Central memory CD8-positive, alpha-beta T cell (primary cell): ENCODE measurements around the gene GNAT1.

Experiments
- ATAC-seq: fragments of 150-1000 bp; cut with Tn5 transposase; replicated peaks from 2 replicates; pipeline ENCODE4 v1.10.0; 2022; ENCODE audit warnings: mild to moderate bottlenecking, moderate FRiP score, moderate number of reproducible peaks; ENCODE audit not compliant: poor library complexity, severe bottlenecking; ENCODE audit errors: extremely low read depth
- DNase-seq, 2 donors: peaks; one replicate each; pipeline ENCODE4 v3.0.0; 2021; ENCODE audit warnings: low spot score in 2 of 2
- H3K27ac Mint-ChIP-seq: one replicate; pipeline ENCODE4 v1.8.0; 2022; ENCODE audit warnings: low read depth, mild to moderate bottlenecking, moderate library complexity, mixed read lengths
- H3K27me3 Mint-ChIP-seq: one replicate; pipeline ENCODE4 v1.8.0; 2022; ENCODE audit warnings: mixed read lengths
- H3K36me3 Mint-ChIP-seq: one replicate; pipeline ENCODE4 v1.8.0; 2022; ENCODE audit warnings: mild to moderate bottlenecking, moderate library complexity, mixed read lengths; ENCODE audit not compliant: insufficient read depth
- H3K4me1 Mint-ChIP-seq: one replicate; pipeline ENCODE4 v1.8.0; 2022; ENCODE audit warnings: mixed read lengths
- H3K4me3 Mint-ChIP-seq: one replicate; pipeline ENCODE4 v1.8.0; 2022; ENCODE audit warnings: mild to moderate bottlenecking, moderate library complexity, mixed read lengths
- H3K9me3 Mint-ChIP-seq: one replicate; pipeline ENCODE4 v1.8.0; 2022; ENCODE audit warnings: mixed read lengths

GNAT1 gene

GRCh38 chr3:50174517-50174895 lies 16.9 kb upstream of the GNAT1 start:
- ATAC-seq (no peak), DNase-seq (no peak)
- no peak overlapping the region for H3K27ac Mint-ChIP-seq
- H3K4me1 Mint-ChIP-seq = peaks cover 5% of the 10 kb centered on the region
- H3K4me3 Mint-ChIP-seq = no peak overlapping the region
- H3K9me3 Mint-ChIP-seq = no peaks in the 10 kb centered on the region
- H3K36me3 Mint-ChIP-seq = no peaks in the 10 kb centered on the region
- H3K27me3 Mint-ChIP-seq = peaks cover 11% of the 10 kb centered on the region

GRCh38 chr3:50174947-50175524 lies 16.4 kb upstream of the GNAT1 start:
- no peak overlapping the region for H3K4me3 Mint-ChIP-seq
- no peak for DNase-seq
- peaks cover 6% of the 10 kb centered on the region for H3K27me3 Mint-ChIP-seq
- ATAC-seq = no peak
- peaks cover 1% of the 10 kb centered on the region for H3K36me3 Mint-ChIP-seq
- peaks cover 5% of the 10 kb centered on the region for H3K4me1 Mint-ChIP-seq
- no peaks in the 10 kb centered on the region for H3K9me3 Mint-ChIP-seq
- no peak overlapping the region for H3K27ac Mint-ChIP-seq

- Mint-ChIP-seq H3K36me3 (peaks cover 2% of the 10 kb centered on the region), H3K4me1 (peaks cover 5% of the 10 kb centered on the region), H3K27me3 (no peaks in the 10 kb centered on the region), H3K9me3 (no peaks in the 10 kb centered on the region), H3K27ac (no peak overlapping the region), H3K4me3 (no peak overlapping the region)
- no peak for DNase-seq
- no peak for ATAC-seq
Measured at GRCh38 chr3:50177346-50177745, 14.1 kb upstream of the GNAT1 start.

- H3K27ac Mint-ChIP-seq = no peak overlapping the region
- H3K36me3 Mint-ChIP-seq = peaks cover 2% of the 10 kb centered on the region
Measured at GRCh38 chr3:50179710-50180109, 11.7 kb upstream of the GNAT1 start.

GRCh38 chr3:50181985-50182384 lies 9.4 kb upstream of the GNAT1 start:
- Mint-ChIP-seq H3K9me3 (no peaks in the 10 kb centered on the region), H3K27me3 (peaks cover 12% of the 10 kb centered on the region), H3K27ac (no peak overlapping the region), H3K4me3 (no peak overlapping the region), H3K4me1 (no peaks in the 10 kb centered on the region), H3K36me3 (peaks cover 2% of the 10 kb centered on the region)
- ATAC-seq (no peak), DNase-seq (no peak)

More at GRCh38 chr3:50179710-50180109, 11.7 kb upstream of the GNAT1 start:
- DNase-seq = no peak
- no peak for ATAC-seq
- no peaks in the 10 kb centered on the region for H3K4me1 Mint-ChIP-seq
- no peak overlapping the region for H3K4me3 Mint-ChIP-seq
- H3K27me3 Mint-ChIP-seq = peaks cover 12% of the 10 kb centered on the region
- H3K9me3 Mint-ChIP-seq = no peaks in the 10 kb centered on the region

- Mint-ChIP-seq H3K4me1 (no peaks in the 10 kb centered on the region), H3K9me3 (no peaks in the 10 kb centered on the region), H3K4me3 (no peak overlapping the region), H3K27me3 (peaks cover 12% of the 10 kb centered on the region), H3K27ac (no peak overlapping the region), H3K36me3 (peaks cover 2% of the 10 kb centered on the region)
- ATAC-seq (no peak), DNase-seq (no peak)
Measured at GRCh38 chr3:50182533-50183099, 8.8 kb upstream of the GNAT1 start.

- ATAC-seq (no peak), DNase-seq (no peak)
- Mint-ChIP-seq H3K4me3 (no peak overlapping the region), H3K9me3 (no peaks in the 10 kb centered on the region), H3K36me3 (peaks cover 2% of the 10 kb centered on the region), H3K4me1 (no peaks in the 10 kb centered on the region), H3K27me3 (peaks cover 12% of the 10 kb centered on the region), H3K27ac (no peak overlapping the region)
Measured at GRCh38 chr3:50183755-50184154, 7.7 kb upstream of the GNAT1 start.

GRCh38 chr3:50184242-50184978 lies 7.0 kb upstream of the GNAT1 start:
- peaks cover 2% of the 10 kb centered on the region for H3K36me3 Mint-ChIP-seq
- no peaks in the 10 kb centered on the region for H3K9me3 Mint-ChIP-seq
- H3K27me3 Mint-ChIP-seq = peaks cover 12% of the 10 kb centered on the region
- H3K27ac Mint-ChIP-seq = no peak overlapping the region
- H3K4me1 Mint-ChIP-seq = no peaks in the 10 kb centered on the region
- DNase-seq = no peak
- H3K4me3 Mint-ChIP-seq = no peak overlapping the region
- ATAC-seq = no peak

- no peak overlapping the region for H3K27ac Mint-ChIP-seq
- no peaks in the 10 kb centered on the region for H3K4me1 Mint-ChIP-seq
- no peak overlapping the region for H3K4me3 Mint-ChIP-seq
- ATAC-seq = no peak
- H3K27me3 Mint-ChIP-seq = peaks cover 12% of the 10 kb centered on the region
- no peaks in the 10 kb centered on the region for H3K9me3 Mint-ChIP-seq
- no peaks in the 10 kb centered on the region for H3K36me3 Mint-ChIP-seq
- no peak for DNase-seq
Measured at GRCh38 chr3:50185230-50185629, 6.2 kb upstream of the GNAT1 start.

- DNase-seq = no peak
- no peaks in the 10 kb centered on the region for H3K36me3 Mint-ChIP-seq
- H3K27me3 Mint-ChIP-seq = peaks cover 12% of the 10 kb centered on the region
- H3K4me1 Mint-ChIP-seq = no peaks in the 10 kb centered on the region
- H3K27ac Mint-ChIP-seq = no peak overlapping the region
- no peak for ATAC-seq
- no peak overlapping the region for H3K4me3 Mint-ChIP-seq
- no peaks in the 10 kb centered on the region for H3K9me3 Mint-ChIP-seq
Measured at GRCh38 chr3:50186096-50186495, 5.3 kb upstream of the GNAT1 start.

GRCh38 chr3:50187750-50188149 lies 3.7 kb upstream of the GNAT1 start:
- no peaks in the 10 kb centered on the region for H3K4me1 Mint-ChIP-seq
- H3K27me3 Mint-ChIP-seq = peaks cover 12% of the 10 kb centered on the region
- ATAC-seq = no peak
- no peak overlapping the region for H3K4me3 Mint-ChIP-seq
- H3K36me3 Mint-ChIP-seq = peaks cover 1% of the 10 kb centered on the region
- no peaks in the 10 kb centered on the region for H3K9me3 Mint-ChIP-seq
- DNase-seq = no peak
- no peak overlapping the region for H3K27ac Mint-ChIP-seq

- Mint-ChIP-seq H3K4me3 (no peak overlapping the region), H3K27me3 (peaks cover 1% of the 10 kb centered on the region), H3K36me3 (peaks cover 1% of the 10 kb centered on the region), H3K9me3 (no peaks in the 10 kb centered on the region), H3K27ac (no peak overlapping the region), H3K4me1 (peaks cover 2% of the 10 kb centered on the region)
- ATAC-seq = no peak
- no peak for DNase-seq
Measured at GRCh38 chr3:50189274-50189673, 2.1 kb upstream of the GNAT1 start.

- H3K27ac Mint-ChIP-seq = no peak overlapping the region
- peaks cover 4% of the 10 kb centered on the region for H3K36me3 Mint-ChIP-seq
- H3K4me1 Mint-ChIP-seq = peaks cover 6% of the 10 kb centered on the region
- H3K27me3 Mint-ChIP-seq = no peaks in the 10 kb centered on the region
- ATAC-seq = no peak
- H3K9me3 Mint-ChIP-seq = no peaks in the 10 kb centered on the region
- no peak overlapping the region for H3K4me3 Mint-ChIP-seq
- DNase-seq = no peak
Measured at GRCh38 chr3:50189989-50190388, 1.4 kb upstream of the GNAT1 start.
